Activated CD4-positive, alpha-beta memory T cell treated with anti-CD3 and anti-CD28 coated beads for 36 hours (primary cell): ENCODE measurements around the gene POMT2. TPM values are rescaled to one million over a fixed set of nuclear protein-coding genes. Genes with fewer than 3 reads are reported as not detected.
"Not testable (repeated sequence)": the region's sequence is repeated elsewhere in the genome, so short reads cannot be mapped to it uniquely, and the experiment has no call there.

Experiments used
- CTCF ChIA-PET: fragments of 350-600 bp; sonication (Branson Sonifier 250); formaldehyde crosslinking; loops from one replicate; lab custom pipeline; 2021; ENCODE audit warnings: antibody characterized with exemption, inconsistent platforms; lab: Charles Lee
- POLR2A ChIA-PET: fragments of 350-600 bp; sonication (Branson Sonifier 250); formaldehyde crosslinking; loops from one replicate; lab custom pipeline; 2021; ENCODE audit warnings: antibody characterized with exemption; lab: Charles Lee
- DNase-seq: peaks from one replicate; pipeline ENCODE4 v3.0.0-alpha.2; 2020
- H3K27ac Mint-ChIP-seq: one replicate; pipeline ENCODE4 v1.8.0; 2021; ENCODE audit warnings: mixed read lengths
- H3K27me3 Mint-ChIP-seq: one replicate; pipeline ENCODE4 v1.8.0; 2021; ENCODE audit warnings: mixed read lengths
- H3K36me3 Mint-ChIP-seq: one replicate; pipeline ENCODE4 v1.8.0; 2021; ENCODE audit warnings: mixed read lengths
- H3K4me1 Mint-ChIP-seq: one replicate; pipeline ENCODE4 v1.8.0; 2021; ENCODE audit warnings: low read depth, mixed read lengths
- H3K4me3 Mint-ChIP-seq: one replicate; pipeline ENCODE4 v1.8.0; 2021; ENCODE audit warnings: mild to moderate bottlenecking, mixed read lengths
- H3K9me3 Mint-ChIP-seq: one replicate; pipeline ENCODE4 v1.8.0; 2021; ENCODE audit warnings: mixed read lengths
- intact Hi-C: fragments of 100-400 bp; cut with micrococcal nuclease; formaldehyde crosslinking; loops from one replicate; pipeline ENCODE4 v1.15.1; 2023
- total RNA-seq, 2 experiments: library from RNA; stranded (reverse); gene quantifications; one replicate each; pipeline ENCODE4 v1.2.3, GENCODE V29; 2021

Gene POMT2
- total RNA-seq, 2 experiments from 2014 or later, result 12.9 to 13.1 TPM

DNA sequence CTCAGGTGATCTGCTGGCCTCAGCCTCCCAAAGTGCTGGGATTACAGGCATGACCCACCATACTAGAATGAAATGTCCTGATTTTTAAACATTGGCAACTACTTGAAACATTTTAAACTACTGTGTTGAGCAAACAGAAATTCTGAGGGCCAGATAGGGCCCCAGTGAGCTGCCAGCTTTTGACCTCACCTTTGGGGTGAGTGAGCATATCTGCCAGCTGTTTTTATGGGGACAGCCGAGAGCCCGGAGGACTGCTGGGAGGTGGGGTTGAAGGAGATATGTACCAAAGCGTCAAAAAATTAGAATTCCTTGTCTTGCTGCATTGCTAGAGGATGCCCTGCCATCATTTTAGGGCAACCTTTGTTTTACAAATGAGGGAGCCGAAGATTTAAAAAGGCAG, 2.9 kb upstream of the POMT2 start:
- POLR2A ChIA-PET, result no interaction called here
- DNase-seq, result no peak
- H3K9me3 Mint-ChIP-seq, result no peaks in the 10 kb centered on the region
- CTCF ChIA-PET, result interaction anchor here (0.7 to 1.2 kb wide), 2 partner anchors 11 to 134 kb away, joined by 3 to 4 read pairs; no protein-coding TSS in a partner anchor
- H3K27me3 Mint-ChIP-seq, result no peaks in the 10 kb centered on the region
- H3K4me3 Mint-ChIP-seq, result no peak overlapping the region
- peaks cover 17% of the 10 kb centered on the region for H3K4me1 Mint-ChIP-seq
- H3K36me3 Mint-ChIP-seq, result no peaks in the 10 kb centered on the region
- no peak overlapping the region for H3K27ac Mint-ChIP-seq
- intact Hi-C loops, result loop anchor here (5.0 kb wide), 1 partner anchor 366 kb away; no protein-coding TSS in a partner anchor

DNA sequence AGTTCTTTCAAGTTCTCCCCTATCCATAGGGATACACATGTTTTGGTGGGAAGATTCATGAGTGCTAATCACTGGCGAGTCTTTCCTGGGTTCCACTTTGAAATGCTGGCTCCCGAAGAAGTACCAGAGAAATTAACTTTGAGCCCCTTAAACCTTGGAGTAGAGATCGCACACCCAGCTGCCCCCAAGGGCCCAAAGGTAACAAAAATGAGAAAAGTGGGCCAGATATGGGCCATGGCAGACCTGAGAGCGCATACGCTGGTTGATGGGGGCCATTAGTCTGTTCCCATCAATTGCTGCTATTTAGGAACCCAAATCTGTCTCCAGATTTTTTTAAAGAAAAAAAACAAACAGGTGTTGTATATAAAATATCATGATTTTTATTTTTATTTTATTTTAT, 2.3 kb upstream of the POMT2 start:
- intact Hi-C loops, result loop anchor here (5.0 kb wide), 1 partner anchor 366 kb away; no protein-coding TSS in a partner anchor
- CTCF ChIA-PET, result interaction anchor here (1.2 kb wide), 1 partner anchor 10 kb away, joined by 4 read pairs; no protein-coding TSS in a partner anchor
- no peak overlapping the region for H3K4me3 Mint-ChIP-seq
- H3K27me3 Mint-ChIP-seq, result no peaks in the 10 kb centered on the region
- POLR2A ChIA-PET, result no interaction called here
- no peak overlapping the region for H3K27ac Mint-ChIP-seq
- no peak for DNase-seq
- peaks cover 17% of the 10 kb centered on the region for H3K4me1 Mint-ChIP-seq
- H3K36me3 Mint-ChIP-seq, result no peaks in the 10 kb centered on the region
- no peaks in the 10 kb centered on the region for H3K9me3 Mint-ChIP-seq

DNA sequence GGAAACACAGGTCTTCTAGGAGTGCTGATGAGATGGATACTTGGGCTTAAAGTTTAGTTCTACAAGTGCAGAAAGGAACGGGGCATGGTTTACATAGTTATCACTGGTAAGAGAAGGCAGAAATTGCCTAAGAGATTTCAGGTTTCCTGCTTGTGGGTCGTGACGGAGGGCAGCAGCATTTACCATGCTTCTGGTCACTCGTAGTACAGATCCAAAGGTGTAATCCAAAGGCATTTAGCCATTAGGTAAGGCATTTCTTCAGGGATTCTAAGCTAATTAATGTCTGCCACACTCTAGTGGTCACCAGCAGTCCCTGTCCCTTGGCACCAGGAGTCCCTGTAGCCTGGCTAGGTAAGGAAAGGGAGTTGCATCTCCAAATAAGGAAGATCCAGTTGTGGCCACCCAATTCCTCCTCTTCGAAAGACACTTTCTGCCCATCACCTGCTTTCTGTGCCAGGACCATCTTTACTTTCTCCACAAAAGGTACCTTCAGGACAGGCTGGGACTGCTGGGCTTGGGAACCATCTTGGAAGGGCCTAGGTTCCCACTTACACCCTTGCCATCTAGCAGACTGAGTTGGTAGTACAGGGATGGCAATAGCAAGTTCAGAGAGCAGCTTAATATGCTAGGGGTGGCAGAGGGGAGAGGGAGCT, 1.7 kb upstream of the POMT2 start:
- no peak for DNase-seq
- intact Hi-C loops, result loop anchor here (5.0 kb wide), 1 partner anchor 365 kb away; no protein-coding TSS in a partner anchor
- peaks cover 17% of the 10 kb centered on the region for H3K4me1 Mint-ChIP-seq
- peak overlapping the region; percentile 93 for H3K4me3 Mint-ChIP-seq
- ChIA-PET POLR2A (interaction anchor here (1.5 to 2.2 kb wide), 3 partner anchors 19 to 224 kb away, joined by 4 to 30 read pairs (median 14); partner anchors contain the start of genes CIPC, SAMD15 and TMED8), CTCF (interaction anchor here (0.6 to 4.2 kb wide), 4 partner anchors 10 to 631 kb away, joined by 4 to 19 read pairs (median 5); no protein-coding TSS in a partner anchor)
- no peaks in the 10 kb centered on the region for H3K36me3 Mint-ChIP-seq
- peak overlapping the region; percentile 99 for H3K27ac Mint-ChIP-seq
- no peaks in the 10 kb centered on the region for H3K9me3 Mint-ChIP-seq
- H3K27me3 Mint-ChIP-seq, result no peaks in the 10 kb centered on the region

DNA sequence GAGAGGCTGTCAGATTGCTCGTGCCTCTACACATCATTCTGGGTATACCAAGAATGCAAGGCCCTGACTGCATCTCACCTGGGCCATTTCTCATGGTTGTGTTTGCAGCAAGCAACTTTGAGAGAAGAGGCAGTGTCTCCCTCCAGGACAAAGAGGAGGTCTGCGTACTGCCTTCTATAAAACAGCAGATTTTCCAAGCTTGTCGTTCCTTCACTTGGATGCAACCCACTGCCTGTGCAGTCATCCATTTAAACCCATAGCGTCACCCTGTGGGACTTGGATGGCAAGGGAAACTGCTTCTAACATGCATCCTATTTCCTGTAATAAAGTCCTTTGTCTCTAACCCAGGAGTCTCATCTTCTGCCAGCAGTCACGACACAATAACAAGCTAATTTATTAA, 1.3 kb downstream of the POMT2 start:
- H3K36me3 Mint-ChIP-seq, result no peaks in the 10 kb centered on the region
- POLR2A ChIA-PET, result interaction anchor here (1.0 kb wide), 1 partner anchor 375 kb away, joined by 3 read pairs; no protein-coding TSS in a partner anchor

DNA sequence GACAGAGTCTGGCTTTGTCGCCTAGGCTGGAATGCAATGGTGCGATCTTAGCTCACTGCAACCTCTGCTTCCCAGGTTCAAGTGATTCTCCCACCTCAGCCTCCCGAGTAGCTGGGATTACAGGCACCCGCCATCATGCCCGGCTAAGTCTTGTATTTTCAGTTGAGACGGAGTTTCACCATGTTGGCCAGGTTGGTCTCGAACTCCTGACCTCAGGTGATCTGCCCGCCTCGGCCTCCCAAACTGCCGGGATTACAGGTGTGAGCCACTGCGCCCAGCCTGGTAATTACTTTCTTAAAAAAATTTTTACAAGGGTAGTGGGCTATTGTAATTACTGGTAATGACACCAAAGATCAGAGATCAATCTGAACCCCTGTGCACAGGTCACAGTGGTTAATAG, 1.9 kb downstream of the POMT2 start:
- peaks cover 17% of the 10 kb centered on the region for H3K4me1 Mint-ChIP-seq
- H3K9me3 Mint-ChIP-seq, H3K27me3 Mint-ChIP-seq, H3K27ac Mint-ChIP-seq, H3K36me3 Mint-ChIP-seq, H3K4me3 Mint-ChIP-seq, DNase-seq: not testable (repeated sequence)
- intact Hi-C loops, result loop anchor here (5.0 kb wide), 1 partner anchor 181 kb away; no protein-coding TSS in a partner anchor
- POLR2A ChIA-PET, result interaction anchor here (1.0 kb wide), 1 partner anchor 375 kb away, joined by 3 read pairs; no protein-coding TSS in a partner anchor
- CTCF ChIA-PET, result interaction anchor here (1.4 to 4.2 kb wide), 2 partner anchors 18 to 140 kb away, joined by 5 to 19 read pairs; no protein-coding TSS in a partner anchor

More for the DNA sequence above, 1.3 kb downstream of the POMT2 start:
- H3K27ac Mint-ChIP-seq, result no peak overlapping the region
- CTCF ChIA-PET, result interaction anchor here (0.6 to 4.2 kb wide), 6 partner anchors 15 to 224 kb away, joined by 3 to 19 read pairs (median 4); no protein-coding TSS in a partner anchor
- H3K4me3 Mint-ChIP-seq, result peak overlapping the region; percentile 17
- no peaks in the 10 kb centered on the region for H3K9me3 Mint-ChIP-seq
- intact Hi-C loops, result loop anchor here (5.0 kb wide), 1 partner anchor 182 kb away; no protein-coding TSS in a partner anchor
- H3K27me3 Mint-ChIP-seq, result no peaks in the 10 kb centered on the region
- no peak for DNase-seq
- H3K4me1 Mint-ChIP-seq, result peaks cover 17% of the 10 kb centered on the region

DNA sequence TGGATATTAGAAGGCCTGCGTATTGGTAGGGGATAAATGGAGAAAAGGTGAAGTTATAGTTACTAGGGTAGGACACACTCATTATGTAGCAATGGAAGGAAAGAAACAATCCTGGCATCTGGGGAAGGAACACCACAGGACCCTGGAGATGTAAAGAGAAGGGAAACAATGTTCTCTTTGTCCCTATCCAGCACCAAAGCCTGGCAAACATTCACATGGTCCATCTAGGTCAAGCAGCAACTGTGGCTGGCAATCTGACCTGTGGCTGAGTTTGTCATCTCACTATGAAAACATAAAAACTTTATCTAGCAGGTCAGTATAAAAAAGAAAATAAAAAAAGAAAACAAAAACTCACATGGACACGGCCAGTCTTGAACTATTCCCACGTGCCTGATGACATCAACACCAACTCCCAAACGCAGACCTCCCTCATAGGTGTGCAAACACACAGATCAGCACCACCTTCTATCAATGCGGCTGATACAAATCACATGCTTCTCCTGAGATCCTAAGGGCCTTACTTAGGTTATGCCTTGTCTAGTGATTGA, 2.6 kb downstream of the POMT2 start:
- POLR2A ChIA-PET, result no interaction called here
- intact Hi-C loops, result loop anchor here (5.0 kb wide), 1 partner anchor 181 kb away; no protein-coding TSS in a partner anchor
- no peak overlapping the region for H3K4me3 Mint-ChIP-seq
- no peak overlapping the region for H3K27ac Mint-ChIP-seq
- H3K4me1 Mint-ChIP-seq, result peaks cover 17% of the 10 kb centered on the region
- H3K36me3 Mint-ChIP-seq, result no peaks in the 10 kb centered on the region
- CTCF ChIA-PET, result interaction anchor here (4.2 to 8.1 kb wide), 2 partner anchors 16 to 17 kb away, joined by 19 to 321 read pairs; no protein-coding TSS in a partner anchor
- no peaks in the 10 kb centered on the region for H3K27me3 Mint-ChIP-seq
- DNase-seq, result no peak
- H3K9me3 Mint-ChIP-seq, result no peaks in the 10 kb centered on the region

DNA sequence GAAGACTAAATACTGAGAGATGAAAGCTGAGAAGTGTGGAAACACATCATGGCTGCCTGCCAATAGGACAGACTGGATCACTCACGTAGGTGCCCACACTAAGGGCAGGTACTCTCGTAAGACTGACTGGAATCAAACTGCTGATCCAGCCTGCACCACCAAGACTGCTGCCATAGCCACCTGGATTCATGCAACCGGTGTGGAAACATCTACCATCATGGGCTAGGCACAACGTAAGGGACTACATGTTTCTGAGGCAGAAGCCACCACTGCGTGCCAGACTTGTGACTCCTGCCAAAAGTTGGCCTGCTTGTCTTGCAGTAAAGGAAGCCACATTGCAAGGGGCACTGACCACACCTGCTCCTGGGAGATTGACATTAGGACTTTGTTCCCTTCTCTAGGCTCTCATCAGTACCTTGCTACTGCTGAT, 3.8 kb downstream of the POMT2 start:
- Mint-ChIP-seq H3K9me3 (no peaks in the 10 kb centered on the region), H3K4me3 (no peak overlapping the region), H3K27ac (no peak overlapping the region), H3K36me3 (no peaks in the 10 kb centered on the region), H3K4me1 (peaks cover 11% of the 10 kb centered on the region), H3K27me3 (no peaks in the 10 kb centered on the region)
- intact Hi-C loops, result loop anchor here (1.0 to 5.0 kb wide), 3 partner anchors 14 to 180 kb away; no protein-coding TSS in a partner anchor
- POLR2A ChIA-PET, result interaction anchor here (2.1 kb wide), 1 partner anchor 14 kb away, joined by 15 read pairs; no protein-coding TSS in a partner anchor
- CTCF ChIA-PET, result interaction anchor here (0.9 to 8.1 kb wide), 18 partner anchors 8 to 505 kb away, joined by 3 to 321 read pairs (median 8); partner anchors contain the start of genes VIPAS39 and ZDHHC22
- no peak for DNase-seq

DNA sequence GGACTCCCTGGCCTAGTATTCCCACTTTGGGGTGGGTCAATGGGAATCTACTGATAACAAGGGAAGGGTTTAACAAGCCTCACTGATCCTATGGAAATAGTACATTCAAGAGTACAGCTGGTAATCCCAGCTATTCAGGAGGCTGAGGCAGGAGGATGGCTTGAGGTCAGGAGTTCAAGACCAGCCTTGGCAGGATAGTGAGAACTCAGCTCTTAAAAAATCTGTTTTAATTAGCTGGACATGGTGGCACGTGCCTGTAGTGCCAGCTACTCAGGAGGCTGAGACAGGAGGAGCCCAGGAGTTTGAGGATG, 4.5 kb downstream of the POMT2 start:
- peaks cover 8% of the 10 kb centered on the region for H3K4me1 Mint-ChIP-seq
- H3K9me3 Mint-ChIP-seq, result no peaks in the 10 kb centered on the region
- H3K4me3 Mint-ChIP-seq, result no peak overlapping the region
- no peaks in the 10 kb centered on the region for H3K27me3 Mint-ChIP-seq
- intact Hi-C loops, result loop anchor here (1.0 to 5.0 kb wide), 3 partner anchors 13 to 179 kb away; no protein-coding TSS in a partner anchor
- ChIA-PET POLR2A (interaction anchor here (0.8 to 2.1 kb wide), 4 partner anchors 13 to 61 kb away, joined by 3 to 15 read pairs (median 4); partner anchors contain the start of genes SAMD15 and TMED8), CTCF (interaction anchor here (0.5 to 8.1 kb wide), 47 partner anchors 9 to 1335 kb away, joined by 3 to 321 read pairs (median 4); partner anchors contain the start of genes CIPC, SAMD15, TMED8 and VIPAS39)
- H3K36me3 Mint-ChIP-seq, result no peaks in the 10 kb centered on the region
- H3K27ac Mint-ChIP-seq, result no peak overlapping the region
- DNase-seq, result no peak

DNA sequence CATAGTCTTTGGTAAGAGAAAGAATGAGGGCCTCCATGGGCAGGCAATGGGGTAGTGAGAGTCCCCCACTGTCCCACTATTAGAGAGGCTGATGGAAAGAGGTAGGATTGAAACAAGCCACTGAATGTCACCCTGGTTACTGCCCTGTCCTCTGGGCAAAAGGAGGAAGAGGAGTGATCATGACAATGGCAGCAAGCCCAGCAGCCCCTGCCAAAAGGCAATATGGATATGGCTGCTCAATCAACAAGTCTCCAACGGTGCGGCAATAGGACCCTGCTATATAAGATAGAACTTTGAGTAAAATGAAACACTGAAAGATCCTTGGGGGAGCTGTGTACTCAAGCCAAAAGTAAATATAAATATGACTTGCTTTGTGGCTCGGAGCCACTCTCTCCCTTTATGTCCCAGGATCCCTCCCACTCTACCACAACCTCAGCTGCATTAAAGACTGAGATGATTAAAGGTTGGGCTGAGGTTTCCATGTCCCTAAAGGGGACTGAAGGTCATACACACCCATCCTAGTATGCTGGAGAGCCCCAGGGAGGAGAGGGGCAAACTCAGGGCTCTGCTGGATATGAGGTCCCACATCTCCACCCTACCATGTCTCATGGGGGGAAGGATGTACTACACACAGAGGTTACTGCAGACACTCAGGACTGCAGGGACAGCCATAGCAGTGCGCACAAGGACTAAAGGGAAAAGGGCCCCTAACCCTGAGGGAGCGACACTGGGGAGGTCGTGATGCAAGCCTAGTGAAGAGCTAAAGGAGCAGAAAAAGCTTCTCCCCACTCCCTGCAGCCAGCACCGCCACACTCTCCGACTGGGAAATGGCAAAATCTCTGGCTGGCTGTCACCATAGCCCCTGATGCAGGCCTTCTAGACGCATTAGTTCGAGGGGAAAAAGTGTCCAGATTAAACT, 5.9 kb downstream of the POMT2 start:
- intact Hi-C loops, result loop anchor here (5.0 kb wide), 1 partner anchor 177 kb away; no protein-coding TSS in a partner anchor
- H3K4me3 Mint-ChIP-seq, result no peak overlapping the region
- CTCF ChIA-PET, result interaction anchor here (0.6 to 8.1 kb wide), 18 partner anchors 10 to 442 kb away, joined by 3 to 321 read pairs (median 5); partner anchors contain the start of genes SAMD15, TMED8 and ZDHHC22
- no peaks in the 10 kb centered on the region for H3K9me3 Mint-ChIP-seq
- peaks cover 4% of the 10 kb centered on the region for H3K4me1 Mint-ChIP-seq
- no peaks in the 10 kb centered on the region for H3K36me3 Mint-ChIP-seq
- no peak for DNase-seq
- no peak overlapping the region for H3K27ac Mint-ChIP-seq
- H3K27me3 Mint-ChIP-seq, result no peaks in the 10 kb centered on the region
- POLR2A ChIA-PET, result interaction anchor here (0.9 to 2.1 kb wide), 2 partner anchors 12 to 17 kb away, joined by 3 to 15 read pairs; no protein-coding TSS in a partner anchor

DNA sequence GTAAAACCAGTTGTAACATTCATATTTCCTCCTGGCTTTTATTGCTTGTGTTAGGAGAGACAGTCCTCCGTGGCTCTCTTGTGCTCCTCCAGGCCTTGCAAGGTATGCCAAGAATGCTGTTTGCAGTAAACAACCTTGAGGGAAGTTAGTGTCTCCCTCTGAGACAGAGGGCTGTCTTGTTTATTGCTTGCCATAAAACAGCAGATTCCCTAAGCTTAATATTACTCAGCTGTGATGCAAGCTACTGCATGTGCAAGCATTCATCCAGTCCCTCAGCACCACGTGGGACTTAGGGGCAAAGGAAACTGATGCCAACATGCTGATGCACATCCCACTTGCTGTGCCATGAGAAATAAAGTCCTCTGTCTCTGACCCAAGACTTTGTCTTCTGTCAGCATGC, 6.6 kb downstream of the POMT2 start:
- DNase-seq, result no peak
- ChIA-PET POLR2A (no interaction called here), CTCF (interaction anchor here (1.4 to 8.1 kb wide), 5 partner anchors 12 to 172 kb away, joined by 3 to 321 read pairs (median 26); partner anchors contain the start of genes SAMD15, TMED8 and ZDHHC22)
- Mint-ChIP-seq H3K9me3 (no peaks in the 10 kb centered on the region), H3K4me1 (no peaks in the 10 kb centered on the region), H3K27me3 (no peaks in the 10 kb centered on the region), H3K36me3 (no peaks in the 10 kb centered on the region), H3K4me3 (no peak overlapping the region), H3K27ac (no peak overlapping the region)
- intact Hi-C loops, result no loop called here
